ENCODE results near the gene FHIT. TPM values are rescaled to one million over a fixed set of nuclear protein-coding genes. Genes with fewer than 3 reads are reported as not detected.

Gene FHIT
- total and polyA plus RNA-seq, 2 experiments from 2014 or later, result 9.7 to 16.2 TPM

DNA sequence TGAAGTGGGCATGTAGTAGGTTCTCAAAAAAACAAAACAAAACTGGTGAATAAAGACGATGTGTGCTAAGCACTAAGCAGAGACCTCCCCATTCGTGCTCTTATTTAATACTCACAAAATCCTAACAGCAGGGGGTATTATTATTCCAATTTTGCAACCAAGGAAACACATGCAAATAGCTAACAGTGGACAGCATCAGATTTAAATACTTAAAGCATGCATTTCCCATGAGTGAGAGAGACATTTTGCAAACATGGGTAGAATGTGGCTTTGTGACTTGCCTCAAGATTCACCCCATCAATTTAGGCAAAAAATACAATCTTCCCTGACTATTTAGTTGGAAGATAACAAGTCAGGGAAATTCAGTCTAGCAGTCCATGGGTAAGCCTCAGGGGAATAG is 1255.2 kb downstream of the FHIT start:
- H3K9me3 ChIP-seq (ENCODE audit: low read depth), result no peaks in the 10 kb centered on the region
- no peak for DNase-seq (ENCODE audit: low spot score)
- H2AFZ ChIP-seq, result no peak overlapping the region
- no peaks in the 10 kb centered on the region for H3K79me2 ChIP-seq
- 83% methylated on average over 2 of the region's 2 CpGs for WGBS (ENCODE audit: low lambda C conversion rate, missing lambda C conversion rate)
- no peaks in the 10 kb centered on the region for H3K36me3 ChIP-seq (replicated peaks; ENCODE audit: insufficient read depth, low read depth)
- no peaks in the 10 kb centered on the region for H3K27me3 ChIP-seq
- H3K9me2 ChIP-seq (replicated peaks; ENCODE audit: insufficient read depth), result no peaks in the 10 kb centered on the region
- TF ChIP-seq EZH2 (IDR thresholded peaks at IDR 0.05; ENCODE audit: borderline replicate concordance) (no peak), EZH2phosphoT487 (IDR thresholded peaks at IDR 0.05; ENCODE audit: low read depth, severe bottlenecking, unreplicated experiment) (no peak), CTCF (IDR thresholded peaks at IDR 0.05; ENCODE audit: poor library complexity) (no peak)
- no peaks in the 10 kb centered on the region for H4K20me1 ChIP-seq (ENCODE audit: insufficient read depth, poor library complexity, severe bottlenecking)
- no peak overlapping the region for H3K4me2 ChIP-seq
- no peak overlapping the region for H3K27ac ChIP-seq
- H3K4me3 ChIP-seq, result no peak overlapping the region
- no peaks in the 10 kb centered on the region for H3K4me1 ChIP-seq (ENCODE audit: insufficient read depth)

DNA sequence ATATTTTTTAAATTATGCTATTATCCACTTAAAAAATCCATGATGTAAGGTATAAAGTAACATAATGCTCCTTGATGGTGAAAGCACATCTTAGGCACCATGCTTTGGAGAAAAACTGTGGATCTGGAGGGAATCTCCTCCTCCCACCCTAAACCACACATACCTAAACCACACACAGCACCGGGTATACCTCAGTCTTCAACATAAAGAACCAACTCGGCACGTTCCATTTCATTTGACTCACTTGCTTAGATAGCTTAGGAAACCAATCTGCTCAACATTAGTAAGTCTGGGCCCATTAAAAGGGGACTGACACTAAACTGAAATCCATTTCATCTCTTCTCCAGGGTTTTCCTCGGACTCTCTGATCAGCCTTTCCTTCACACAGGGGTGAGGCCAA is 1255.7 kb downstream of the FHIT start:
- Histone ChIP-seq H3K27ac (no peak overlapping the region), H4K20me1 (ENCODE audit: insufficient read depth, poor library complexity, severe bottlenecking) (no peaks in the 10 kb centered on the region), H2AFZ (no peak overlapping the region), H3K9me2 (replicated peaks; ENCODE audit: insufficient read depth) (no peaks in the 10 kb centered on the region), H3K4me2 (no peak overlapping the region), H3K4me1 (ENCODE audit: insufficient read depth) (no peaks in the 10 kb centered on the region), H3K79me2 (no peaks in the 10 kb centered on the region), H3K36me3 (replicated peaks; ENCODE audit: insufficient read depth, low read depth) (no peaks in the 10 kb centered on the region), H3K27me3 (no peaks in the 10 kb centered on the region), H3K4me3 (no peak overlapping the region), H3K9me3 (ENCODE audit: low read depth) (no peaks in the 10 kb centered on the region)
- 100% methylated on average over 4 of the region's 4 CpGs for WGBS (ENCODE audit: low lambda C conversion rate, missing lambda C conversion rate)
- TF ChIP-seq EZH2phosphoT487 (IDR thresholded peaks at IDR 0.05; ENCODE audit: low read depth, severe bottlenecking, unreplicated experiment) (no peak), EZH2 (IDR thresholded peaks at IDR 0.05; ENCODE audit: borderline replicate concordance) (no peak), CTCF (IDR thresholded peaks at IDR 0.05; ENCODE audit: poor library complexity) (no peak)
- DNase-seq (ENCODE audit: low spot score), result no peak

GRCh38 chr3:59994732-59995304 is 1256.4 kb downstream of the FHIT start:
- Histone ChIP-seq H3K4me2 (no peak overlapping the region), H3K79me2 (no peaks in the 10 kb centered on the region), H3K9me3 (ENCODE audit: low read depth) (no peaks in the 10 kb centered on the region), H3K9me2 (replicated peaks; ENCODE audit: insufficient read depth) (no peaks in the 10 kb centered on the region), H3K4me1 (ENCODE audit: insufficient read depth) (no peaks in the 10 kb centered on the region), H3K36me3 (replicated peaks; ENCODE audit: insufficient read depth, low read depth) (no peaks in the 10 kb centered on the region), H3K27me3 (no peaks in the 10 kb centered on the region), H3K4me3 (no peak overlapping the region), H3K27ac (no peak overlapping the region), H4K20me1 (ENCODE audit: insufficient read depth, poor library complexity, severe bottlenecking) (no peaks in the 10 kb centered on the region), H2AFZ (no peak overlapping the region)
- no peak for TF ChIP-seq CTCF (IDR thresholded peaks at IDR 0.05; ENCODE audit: poor library complexity)
- TF ChIP-seq EZH2phosphoT487 (IDR thresholded peaks at IDR 0.05; ENCODE audit: low read depth, severe bottlenecking, unreplicated experiment), result no peak
- TF ChIP-seq EZH2 (IDR thresholded peaks at IDR 0.05; ENCODE audit: borderline replicate concordance), result no peak
- no peak for DNase-seq (ENCODE audit: low spot score)
- 91% methylated on average over 6 of the region's 6 CpGs for WGBS (ENCODE audit: low lambda C conversion rate, missing lambda C conversion rate)

Data from hepatocyte (in vitro differentiated cells).